Central memory CD8-positive, alpha-beta T cell (primary cell): ENCODE results near the gene P4HA2.
"Not testable (repeated sequence)": the region's sequence is repeated elsewhere in the genome, so short reads cannot be mapped to it uniquely, and the experiment has no call there.

Experiments used
- ATAC-seq: fragments of 150-1000 bp; cut with Tn5 transposase; replicated peaks from 2 replicates; pipeline ENCODE4 v1.10.0; 2022; ENCODE audit warnings: mild to moderate bottlenecking, moderate FRiP score, moderate number of reproducible peaks; ENCODE audit not compliant: poor library complexity, severe bottlenecking; ENCODE audit errors: extremely low read depth
- DNase-seq, 2 donors: peaks; one replicate each; pipeline ENCODE4 v3.0.0; 2021; ENCODE audit warnings: low spot score in 2 of 2
- H3K27ac Mint-ChIP-seq: one replicate; pipeline ENCODE4 v1.8.0; 2022; ENCODE audit warnings: low read depth, mild to moderate bottlenecking, moderate library complexity, mixed read lengths
- H3K27me3 Mint-ChIP-seq: one replicate; pipeline ENCODE4 v1.8.0; 2022; ENCODE audit warnings: mixed read lengths
- H3K36me3 Mint-ChIP-seq: one replicate; pipeline ENCODE4 v1.8.0; 2022; ENCODE audit warnings: mild to moderate bottlenecking, moderate library complexity, mixed read lengths; ENCODE audit not compliant: insufficient read depth
- H3K4me1 Mint-ChIP-seq: one replicate; pipeline ENCODE4 v1.8.0; 2022; ENCODE audit warnings: mixed read lengths
- H3K4me3 Mint-ChIP-seq: one replicate; pipeline ENCODE4 v1.8.0; 2022; ENCODE audit warnings: mild to moderate bottlenecking, moderate library complexity, mixed read lengths
- H3K9me3 Mint-ChIP-seq: one replicate; pipeline ENCODE4 v1.8.0; 2022; ENCODE audit warnings: mixed read lengths

The P4HA2 gene

DNA sequence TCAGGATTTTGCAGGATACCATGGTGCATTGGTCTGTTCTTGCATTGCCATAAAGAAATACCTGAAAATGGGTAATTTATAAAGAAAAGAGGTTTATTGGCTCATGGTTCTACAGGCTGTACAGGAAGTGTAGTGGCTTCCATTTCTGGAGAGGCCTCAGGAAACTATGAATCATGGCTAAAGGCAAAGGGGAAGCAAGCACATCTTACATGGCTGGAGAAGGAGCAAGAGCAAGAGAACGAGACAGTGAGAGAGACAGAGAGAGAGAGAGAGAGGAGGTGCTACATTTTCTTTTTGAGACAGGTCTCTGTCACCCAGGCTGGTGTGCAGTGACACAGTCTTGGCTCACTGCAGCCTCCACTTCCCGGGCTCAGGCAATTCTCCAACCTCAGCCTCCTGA is 43.9 kb downstream of the P4HA2 start:
- Mint-ChIP-seq H3K27me3 (peaks cover 12% of the 10 kb centered on the region), H3K4me3 (no peak overlapping the region), H3K36me3 (no peaks in the 10 kb centered on the region), H3K27ac (no peak overlapping the region), H3K9me3 (no peaks in the 10 kb centered on the region), H3K4me1 (peaks cover 7% of the 10 kb centered on the region)
- ATAC-seq (no peak), DNase-seq (no peak)

- H3K36me3 Mint-ChIP-seq: no peaks in the 10 kb centered on the region
- peaks cover 7% of the 10 kb centered on the region for H3K4me1 Mint-ChIP-seq
- no peaks in the 10 kb centered on the region for H3K9me3 Mint-ChIP-seq
- H3K4me3 Mint-ChIP-seq: no peak overlapping the region
- no peak overlapping the region for H3K27ac Mint-ChIP-seq
- DNase-seq (no peak), ATAC-seq (no peak)
- H3K27me3 Mint-ChIP-seq: peaks cover 12% of the 10 kb centered on the region
Measured at GRCh38 chr5:132182359-132183040, 45.2 kb downstream of the P4HA2 start.

- peaks cover 2% of the 10 kb centered on the region for H3K27me3 Mint-ChIP-seq
- no peak overlapping the region for H3K4me3 Mint-ChIP-seq
Measured at GRCh38 chr5:132181011-132181629, 46.5 kb downstream of the P4HA2 start.

GRCh38 chr5:132180134-132180745 is 47.4 kb downstream of the P4HA2 start:
- no peak overlapping the region for H3K4me3 Mint-ChIP-seq
- H3K4me1 Mint-ChIP-seq: peaks cover 18% of the 10 kb centered on the region
- no peaks in the 10 kb centered on the region for H3K9me3 Mint-ChIP-seq
- no peak overlapping the region for H3K27ac Mint-ChIP-seq
- H3K36me3 Mint-ChIP-seq: no peaks in the 10 kb centered on the region
- ATAC-seq (no peak), DNase-seq (no peak)
- H3K27me3 Mint-ChIP-seq: no peaks in the 10 kb centered on the region

More at GRCh38 chr5:132181011-132181629, 46.5 kb downstream of the P4HA2 start:
- Mint-ChIP-seq H3K9me3 (no peaks in the 10 kb centered on the region), H3K27ac (no peak overlapping the region), H3K36me3 (no peaks in the 10 kb centered on the region), H3K4me1 (peaks cover 18% of the 10 kb centered on the region)
- ATAC-seq (no peak), DNase-seq (no peak)

- peaks cover 18% of the 10 kb centered on the region for H3K4me1 Mint-ChIP-seq
- no peaks in the 10 kb centered on the region for H3K27me3 Mint-ChIP-seq
- ATAC-seq (no peak), DNase-seq (no peak)
- H3K27ac Mint-ChIP-seq: no peak overlapping the region
- H3K9me3 Mint-ChIP-seq: no peaks in the 10 kb centered on the region
- no peak overlapping the region for H3K4me3 Mint-ChIP-seq
- no peaks in the 10 kb centered on the region for H3K36me3 Mint-ChIP-seq
Measured at GRCh38 chr5:132179405-132179804, 48.2 kb downstream of the P4HA2 start.

DNA sequence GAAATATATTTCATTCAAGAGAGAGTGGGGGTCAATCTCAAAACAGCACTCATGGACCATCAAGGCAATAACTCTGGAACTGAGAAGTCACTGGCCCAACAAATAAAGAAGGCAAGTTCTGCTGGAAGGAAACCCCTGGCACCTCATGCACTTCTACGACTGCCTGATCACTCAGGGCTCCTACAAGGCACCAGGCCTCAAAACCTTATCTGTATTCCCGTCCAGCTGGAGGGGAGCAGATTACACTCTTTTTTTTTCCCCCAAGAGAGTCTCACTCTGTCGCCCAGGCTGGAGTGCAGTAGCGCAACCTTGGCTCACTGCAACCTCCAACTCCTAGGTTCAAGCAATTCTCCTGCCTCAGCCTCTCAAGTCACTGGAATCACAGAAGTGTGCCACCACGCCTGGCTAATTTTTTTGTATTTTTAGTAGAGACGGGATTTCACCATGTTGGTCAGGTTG is 49.9 kb downstream of the P4HA2 start:
- H3K4me1 Mint-ChIP-seq: peaks cover 18% of the 10 kb centered on the region
- no peaks in the 10 kb centered on the region for H3K27me3 Mint-ChIP-seq
- no peak overlapping the region for H3K27ac Mint-ChIP-seq
- no peaks in the 10 kb centered on the region for H3K9me3 Mint-ChIP-seq
- ATAC-seq: no peak
- no peak for DNase-seq
- H3K36me3 Mint-ChIP-seq: no peaks in the 10 kb centered on the region
- no peak overlapping the region for H3K4me3 Mint-ChIP-seq

GRCh38 chr5:132176987-132177386 is 50.7 kb downstream of the P4HA2 start:
- H3K27ac Mint-ChIP-seq: peak overlapping the region; percentile 10
- no peaks in the 10 kb centered on the region for H3K27me3 Mint-ChIP-seq
- H3K9me3 Mint-ChIP-seq: no peaks in the 10 kb centered on the region
- H3K4me3 Mint-ChIP-seq: no peak overlapping the region
- peaks cover 18% of the 10 kb centered on the region for H3K4me1 Mint-ChIP-seq
- ATAC-seq (no peak), DNase-seq (no peak)
- H3K36me3 Mint-ChIP-seq: no peaks in the 10 kb centered on the region

GRCh38 chr5:132176521-132176945 is 51.1 kb downstream of the P4HA2 start:
- DNase-seq (no peak), ATAC-seq (no peak)
- H3K9me3 Mint-ChIP-seq: no peaks in the 10 kb centered on the region
- no peak overlapping the region for H3K27ac Mint-ChIP-seq
- no peak overlapping the region for H3K4me3 Mint-ChIP-seq
- H3K27me3 Mint-ChIP-seq: no peaks in the 10 kb centered on the region
- H3K36me3 Mint-ChIP-seq: no peaks in the 10 kb centered on the region
- H3K4me1 Mint-ChIP-seq: peaks cover 18% of the 10 kb centered on the region

GRCh38 chr5:132162945-132163344 is 64.7 kb downstream of the P4HA2 start:
- no peaks in the 10 kb centered on the region for H3K36me3 Mint-ChIP-seq
- no peak for ATAC-seq

GRCh38 chr5:132161574-132162326 is 65.9 kb downstream of the P4HA2 start:
- H3K4me1 Mint-ChIP-seq, H3K9me3 Mint-ChIP-seq, ATAC-seq: not testable (repeated sequence)

More at GRCh38 chr5:132162945-132163344, 64.7 kb downstream of the P4HA2 start:
- H3K4me3 Mint-ChIP-seq: no peak overlapping the region
- H3K27ac Mint-ChIP-seq: no peak overlapping the region
- peaks cover 3% of the 10 kb centered on the region for H3K9me3 Mint-ChIP-seq
- peaks cover 13% of the 10 kb centered on the region for H3K27me3 Mint-ChIP-seq
- H3K4me1 Mint-ChIP-seq: peaks cover 6% of the 10 kb centered on the region
- no peak for DNase-seq

GRCh38 chr5:132156413-132156812 is 71.2 kb downstream of the P4HA2 start:
- no peaks in the 10 kb centered on the region for H3K4me1 Mint-ChIP-seq
- H3K9me3 Mint-ChIP-seq: peaks cover 18% of the 10 kb centered on the region
- no peak overlapping the region for H3K4me3 Mint-ChIP-seq
- H3K36me3 Mint-ChIP-seq: no peaks in the 10 kb centered on the region
- no peak overlapping the region for H3K27ac Mint-ChIP-seq
- H3K27me3 Mint-ChIP-seq: peaks cover 42% of the 10 kb centered on the region
- no peak for DNase-seq
- no peak for ATAC-seq

More at GRCh38 chr5:132161574-132162326, 65.9 kb downstream of the P4HA2 start:
- H3K4me3 Mint-ChIP-seq, DNase-seq, H3K36me3 Mint-ChIP-seq, H3K27me3 Mint-ChIP-seq, H3K27ac Mint-ChIP-seq: not testable (repeated sequence)

GRCh38 chr5:132150565-132150964 is 77.1 kb downstream of the P4HA2 start:
- H3K36me3 Mint-ChIP-seq: peaks cover 2% of the 10 kb centered on the region
- peaks cover 30% of the 10 kb centered on the region for H3K27me3 Mint-ChIP-seq
- no peaks in the 10 kb centered on the region for H3K4me1 Mint-ChIP-seq
- ATAC-seq (no peak), DNase-seq (no peak)
- H3K27ac Mint-ChIP-seq: no peak overlapping the region
- no peak overlapping the region for H3K4me3 Mint-ChIP-seq
- H3K9me3 Mint-ChIP-seq: peaks cover 18% of the 10 kb centered on the region
